AG09319 (cell line): ENCODE data around the gene MPHOSPH9.

ENCODE experiments used
- DNase-seq: peaks from one replicate; pipeline ENCODE4 v3.0.0-alpha.2; 2010; ENCODE audit warnings: low read depth; ENCODE audit errors: extremely low read depth
- TF ChIP-seq, protein P1 (sequence below): IDR thresholded peaks from 2 replicates; pipeline ENCODE4 v1.5.1; 2011; ENCODE audit warnings: low read depth, mild to moderate bottlenecking, inconsistent platforms, low read length, moderate library complexity

The MPHOSPH9 gene

DNA sequence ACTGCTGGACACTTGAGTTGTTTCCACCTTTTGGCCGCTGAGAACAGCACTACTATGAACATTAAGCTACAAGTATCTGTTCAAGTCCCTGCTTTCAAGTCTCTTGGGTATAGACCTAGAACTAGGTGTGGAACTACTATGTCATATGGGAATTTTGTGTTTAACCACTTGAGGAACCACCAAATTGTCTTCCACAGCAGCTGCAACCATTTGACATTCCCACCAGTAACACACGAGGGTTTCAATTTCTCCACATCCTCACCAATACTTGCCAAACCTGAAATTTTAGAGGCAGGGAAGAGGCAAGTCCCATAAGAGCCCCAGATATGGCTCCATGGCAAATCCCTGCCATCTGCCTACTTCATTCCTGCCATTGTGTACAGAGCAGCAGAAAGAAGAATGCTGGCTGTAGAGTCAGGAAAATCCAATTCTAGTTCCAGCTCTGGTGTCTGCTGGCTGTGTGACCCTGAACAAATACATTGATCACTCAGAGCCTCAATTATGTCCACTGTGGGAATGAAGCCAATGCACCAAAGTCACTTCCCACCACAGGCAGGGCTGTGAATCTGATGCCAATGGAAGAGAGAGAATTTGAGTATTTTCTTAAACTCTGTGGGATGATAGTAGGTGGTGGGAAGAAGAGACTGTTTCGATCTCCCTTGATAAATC lies 99.9 kb downstream of the MPHOSPH9 start:
- DNase-seq: no peak
- TF ChIP-seq, protein P1, sequence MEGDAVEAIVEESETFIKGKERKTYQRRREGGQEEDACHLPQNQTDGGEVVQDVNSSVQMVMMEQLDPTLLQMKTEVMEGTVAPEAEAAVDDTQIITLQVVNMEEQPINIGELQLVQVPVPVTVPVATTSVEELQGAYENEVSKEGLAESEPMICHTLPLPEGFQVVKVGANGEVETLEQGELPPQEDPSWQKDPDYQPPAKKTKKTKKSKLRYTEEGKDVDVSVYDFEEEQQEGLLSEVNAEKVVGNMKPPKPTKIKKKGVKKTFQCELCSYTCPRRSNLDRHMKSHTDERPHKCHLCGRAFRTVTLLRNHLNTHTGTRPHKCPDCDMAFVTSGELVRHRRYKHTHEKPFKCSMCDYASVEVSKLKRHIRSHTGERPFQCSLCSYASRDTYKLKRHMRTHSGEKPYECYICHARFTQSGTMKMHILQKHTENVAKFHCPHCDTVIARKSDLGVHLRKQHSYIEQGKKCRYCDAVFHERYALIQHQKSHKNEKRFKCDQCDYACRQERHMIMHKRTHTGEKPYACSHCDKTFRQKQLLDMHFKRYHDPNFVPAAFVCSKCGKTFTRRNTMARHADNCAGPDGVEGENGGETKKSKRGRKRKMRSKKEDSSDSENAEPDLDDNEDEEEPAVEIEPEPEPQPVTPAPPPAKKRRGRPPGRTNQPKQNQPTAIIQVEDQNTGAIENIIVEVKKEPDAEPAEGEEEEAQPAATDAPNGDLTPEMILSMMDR: no peak

DNA sequence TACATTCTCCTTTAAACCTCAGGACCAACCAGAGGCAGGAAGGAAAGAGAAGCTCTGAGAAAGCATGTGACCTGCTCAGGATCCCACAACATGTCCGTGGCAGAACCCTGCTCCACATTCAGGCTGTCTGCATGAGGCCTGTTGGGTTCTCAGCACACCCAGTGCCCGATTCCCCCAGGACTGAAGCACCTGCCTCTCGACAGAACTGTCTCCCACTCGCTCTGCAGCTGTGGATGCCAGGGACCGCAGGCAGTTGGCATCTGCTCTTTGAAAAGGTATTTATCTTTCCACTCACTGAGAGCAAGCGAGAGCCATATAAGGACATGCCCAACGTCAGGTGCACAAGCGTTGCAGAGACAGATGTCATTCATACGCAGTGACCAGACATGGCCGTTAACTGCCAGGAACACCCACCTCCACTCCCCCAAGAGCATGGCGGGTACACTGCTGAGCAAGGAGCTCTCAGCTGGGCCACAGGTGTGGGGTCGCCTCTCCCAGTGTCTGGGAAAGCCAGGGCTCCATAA lies 101.0 kb downstream of the MPHOSPH9 start:
- no peak for DNase-seq
- TF ChIP-seq, protein P1: no peak

DNA sequence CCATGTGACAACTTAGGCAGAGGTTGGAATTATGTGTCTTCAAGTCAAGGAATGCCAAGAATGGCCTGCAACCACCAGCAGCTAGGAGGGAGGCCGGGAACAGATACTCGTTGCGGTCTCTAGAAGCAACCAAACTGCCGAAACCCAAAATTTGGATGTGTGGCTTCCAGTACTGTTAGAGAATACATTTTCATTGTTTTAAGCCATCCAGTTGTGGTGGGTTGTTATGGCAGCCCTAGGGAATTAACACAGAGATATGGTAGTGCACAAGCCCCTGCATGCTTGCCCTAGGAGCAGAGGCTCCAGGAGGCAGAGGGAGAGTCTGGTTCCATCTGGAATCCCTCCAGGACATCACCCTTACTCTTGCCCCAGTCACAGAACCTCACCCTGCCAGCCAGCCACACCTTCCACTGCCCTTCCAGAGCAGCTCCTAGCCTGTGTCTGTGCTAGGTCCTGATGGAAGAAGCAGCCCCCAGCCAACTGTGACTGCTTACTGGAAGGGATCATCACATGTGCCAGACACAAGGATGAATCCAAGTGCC lies 101.6 kb downstream of the MPHOSPH9 start:
- TF ChIP-seq, protein P1: no peak

DNA sequence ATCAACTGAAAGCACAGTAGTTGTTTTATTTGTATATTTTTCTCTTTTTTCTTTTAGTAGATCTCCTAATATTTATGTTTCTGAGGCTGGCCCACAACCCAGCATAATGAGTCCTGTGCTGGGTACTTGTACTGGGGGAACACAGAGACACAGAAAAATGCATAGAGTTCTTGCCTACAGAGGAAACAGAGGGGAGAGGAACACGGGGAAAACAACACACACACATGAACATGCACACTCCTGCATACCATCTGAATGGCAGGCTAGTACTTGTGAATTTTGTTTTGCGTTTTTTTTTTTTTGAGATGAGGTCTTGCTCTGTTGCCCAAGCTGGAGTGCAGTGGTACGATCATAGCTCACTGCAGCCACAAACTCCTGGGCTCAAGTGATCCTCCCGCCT lies 103.3 kb downstream of the MPHOSPH9 start:
- TF ChIP-seq, protein P1: no peak

More for the DNA sequence above, 101.6 kb downstream of the MPHOSPH9 start:
- no peak for DNase-seq

DNA sequence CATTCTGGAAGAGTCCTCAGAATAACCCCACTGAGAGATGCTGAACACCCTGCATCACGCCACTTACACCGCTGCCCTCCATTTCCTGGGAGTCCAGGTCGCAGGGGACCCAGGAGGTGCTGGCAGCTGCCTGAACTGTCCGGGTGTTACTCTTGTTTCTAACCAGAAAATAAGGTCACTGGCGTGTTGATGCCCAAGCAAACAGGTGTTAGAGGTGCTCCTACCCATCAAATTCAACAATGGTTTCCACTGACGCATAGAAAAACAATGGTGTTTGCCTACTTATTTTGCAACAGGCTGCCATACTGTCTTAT lies 105.8 kb downstream of the MPHOSPH9 start:
- DNase-seq: no peak
- TF ChIP-seq, protein P1: no peak

More for the DNA sequence above, 103.3 kb downstream of the MPHOSPH9 start:
- no peak for DNase-seq

- DNase-seq: peak; percentile 92
- TF ChIP-seq, protein P1: peak; percentile 42
These were observed 106.4 kb downstream of the MPHOSPH9 start for GRCh38 chr12:123126294-123127181.

GRCh38 chr12:123122626-123123025 lies 110.3 kb downstream of the MPHOSPH9 start:
- no peak for DNase-seq

More at GRCh38 chr12:123122626-123123025, 110.3 kb downstream of the MPHOSPH9 start:
- TF ChIP-seq, protein P1: no peak
